ENCODE measurements around the gene SLMAP.
"Not testable (repeated sequence)": the region's sequence is repeated elsewhere in the genome, so short reads cannot be mapped to it uniquely, and the experiment has no call there.

Gene SLMAP

DNA sequence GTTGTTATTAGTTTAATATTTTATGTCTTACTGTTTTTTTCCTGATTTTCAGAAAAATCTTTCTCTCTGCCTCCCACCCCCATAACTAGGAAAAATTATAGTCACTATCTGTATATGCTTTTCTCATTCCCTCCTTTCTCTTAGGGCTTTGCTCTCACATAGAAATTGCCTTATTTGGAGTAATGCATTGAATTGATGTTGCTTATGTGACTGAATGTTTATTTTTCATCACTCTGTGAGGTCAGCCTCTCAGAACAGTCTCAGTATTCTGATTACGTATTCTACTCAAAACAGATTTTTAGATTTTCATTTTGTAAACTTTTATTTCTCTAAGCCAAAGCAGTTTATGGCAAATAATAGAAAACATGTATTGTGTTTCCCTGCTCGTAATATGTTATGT is 121.0 kb downstream of the SLMAP start:
- in situ Hi-C loops (cut with MboI; ENCODE audit: low sequenced_read_pairs): no loop called here

DNA sequence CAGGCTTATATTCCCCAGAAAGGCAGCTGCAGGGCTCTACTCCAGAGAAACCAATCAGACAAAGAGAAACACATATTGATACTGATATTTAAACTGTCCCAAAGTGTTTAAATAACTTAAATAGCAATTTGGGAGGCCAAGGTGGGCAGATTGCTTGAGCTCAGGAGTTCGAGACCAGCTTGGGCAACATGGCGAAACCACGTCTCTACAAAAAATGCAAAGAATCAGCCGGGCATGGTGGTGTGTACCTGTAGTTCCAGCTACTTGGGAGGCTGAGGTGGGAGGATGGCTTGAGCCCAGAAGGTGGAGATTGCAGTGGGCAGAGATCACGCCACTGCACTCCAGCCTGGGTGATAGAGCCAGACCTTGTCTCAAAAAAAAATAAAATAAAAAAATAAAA is 128.3 kb downstream of the SLMAP start:
- in situ Hi-C loops (cut with MboI; ENCODE audit: low sequenced_read_pairs): not testable (repeated sequence)

DNA sequence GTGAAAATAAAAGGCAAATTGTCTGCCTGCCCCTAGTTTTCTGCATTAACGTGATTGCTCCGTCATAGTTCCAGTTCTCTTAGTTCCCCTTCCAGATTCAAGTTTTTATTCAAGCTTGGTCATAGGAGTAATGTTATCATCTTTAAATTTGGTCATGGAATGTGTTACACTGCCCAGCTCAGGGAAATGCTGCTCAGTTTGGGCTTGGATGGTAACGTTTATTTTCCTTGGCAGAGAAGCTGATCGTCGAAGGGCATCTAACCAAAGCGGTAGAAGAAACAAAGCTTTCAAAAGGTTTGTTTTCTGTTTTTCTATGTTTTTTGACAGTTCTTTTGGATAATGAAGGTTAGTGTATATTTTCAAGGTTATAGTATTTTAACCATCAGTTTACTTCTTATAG is 133.7 kb downstream of the SLMAP start:
- in situ Hi-C loops (cut with MboI; ENCODE audit: low sequenced_read_pairs): no loop called here

DNA sequence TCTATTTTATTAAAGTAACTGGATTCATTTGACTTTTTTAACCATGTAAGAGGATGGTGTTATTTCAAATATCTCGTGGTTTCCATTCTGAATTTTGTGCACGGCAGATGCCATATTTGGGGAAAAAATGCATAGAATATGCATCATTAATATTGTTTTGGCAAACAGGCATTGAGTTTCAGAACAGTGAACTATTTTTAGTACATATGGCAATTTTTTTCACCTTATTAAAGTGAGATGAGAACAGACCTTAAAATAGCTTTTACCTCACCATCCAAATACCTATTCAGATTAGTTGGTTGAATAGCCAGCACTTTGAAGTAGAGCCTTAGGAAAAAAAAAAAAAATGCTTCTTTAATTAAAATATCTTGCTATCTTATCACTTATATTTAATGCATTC is 134.8 kb downstream of the SLMAP start:
- in situ Hi-C loops (cut with MboI; ENCODE audit: low sequenced_read_pairs): no loop called here

DNA sequence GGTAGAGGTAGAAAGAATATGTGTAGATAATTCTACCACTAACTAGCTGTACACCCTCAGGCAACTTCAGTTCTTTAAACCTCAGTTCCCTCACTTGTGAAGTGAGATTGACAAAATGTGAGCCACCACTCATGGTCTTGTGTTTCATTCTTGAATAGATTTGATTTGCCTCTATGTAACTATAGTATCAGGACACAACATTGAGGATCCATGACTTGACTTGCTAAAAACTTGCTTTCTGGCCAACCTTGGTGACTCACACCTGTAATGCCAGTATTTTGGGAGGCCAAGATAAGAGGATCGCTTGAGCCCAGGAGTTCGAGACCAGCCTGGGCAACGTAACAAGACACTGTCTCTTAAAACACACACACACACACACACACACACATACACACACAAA is 136.3 kb downstream of the SLMAP start:
- in situ Hi-C loops (cut with MboI; ENCODE audit: low sequenced_read_pairs): no loop called here

DNA sequence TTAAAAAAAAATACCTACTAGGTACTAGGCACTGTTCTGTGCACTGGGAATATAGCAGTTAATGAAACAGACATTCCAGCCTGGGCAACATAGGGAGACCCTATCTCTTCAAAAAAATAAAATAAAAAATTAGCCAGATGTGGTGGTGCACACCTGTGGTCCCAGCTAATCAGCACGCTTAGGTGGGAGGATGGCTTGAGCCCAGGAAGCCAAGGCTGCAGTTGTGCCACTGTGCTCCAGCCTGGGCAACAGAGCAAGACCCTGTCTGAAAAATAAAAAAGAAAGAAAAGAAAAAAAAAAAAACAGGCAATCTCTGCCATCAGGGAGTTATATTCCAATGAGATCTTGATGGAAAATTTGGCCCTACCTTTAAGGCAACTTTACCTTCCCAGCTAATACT is 137.0 kb downstream of the SLMAP start:
- in situ Hi-C loops (cut with MboI; ENCODE audit: low sequenced_read_pairs): no loop called here

DNA sequence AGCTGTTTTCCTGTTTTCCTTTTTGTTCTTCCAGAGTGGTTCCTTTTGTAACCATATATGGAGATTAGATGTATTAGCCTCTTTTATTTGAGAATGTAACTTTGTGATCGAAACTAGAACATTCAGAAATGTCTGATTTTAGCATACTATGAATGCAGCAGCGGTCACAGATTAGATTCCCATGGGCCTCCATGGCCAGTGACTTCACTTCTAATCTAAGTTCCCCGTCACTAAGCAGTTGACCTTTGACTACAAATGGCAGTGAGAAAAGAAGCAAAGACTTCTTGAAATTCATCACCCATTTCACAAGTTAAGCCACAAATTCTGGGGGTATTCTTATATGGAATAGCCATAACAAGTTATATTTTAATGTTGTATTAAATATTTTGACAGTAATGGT is 137.6 kb downstream of the SLMAP start:
- in situ Hi-C loops (cut with MboI; ENCODE audit: low sequenced_read_pairs): no loop called here

DNA sequence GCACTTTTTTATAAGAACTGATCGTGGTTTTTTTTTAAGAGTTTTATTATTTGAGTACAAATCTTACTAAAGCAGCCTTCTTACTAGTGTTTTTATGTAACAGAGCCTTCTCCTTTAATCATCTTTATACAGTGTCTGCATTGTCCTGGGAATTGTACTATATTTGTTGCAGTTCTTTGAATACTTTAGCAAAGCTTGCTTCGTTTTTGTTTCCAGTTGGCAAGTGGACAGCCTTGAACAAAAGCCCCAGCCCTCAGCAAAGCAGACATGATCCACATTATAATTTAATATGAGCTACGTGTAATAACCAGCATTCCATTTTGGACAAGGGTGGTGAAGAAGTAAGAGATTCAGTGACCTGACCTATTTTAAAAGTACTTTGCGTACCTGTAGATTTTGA is 139.9 kb downstream of the SLMAP start:
- in situ Hi-C loops (cut with MboI; ENCODE audit: low sequenced_read_pairs): no loop called here

DNA sequence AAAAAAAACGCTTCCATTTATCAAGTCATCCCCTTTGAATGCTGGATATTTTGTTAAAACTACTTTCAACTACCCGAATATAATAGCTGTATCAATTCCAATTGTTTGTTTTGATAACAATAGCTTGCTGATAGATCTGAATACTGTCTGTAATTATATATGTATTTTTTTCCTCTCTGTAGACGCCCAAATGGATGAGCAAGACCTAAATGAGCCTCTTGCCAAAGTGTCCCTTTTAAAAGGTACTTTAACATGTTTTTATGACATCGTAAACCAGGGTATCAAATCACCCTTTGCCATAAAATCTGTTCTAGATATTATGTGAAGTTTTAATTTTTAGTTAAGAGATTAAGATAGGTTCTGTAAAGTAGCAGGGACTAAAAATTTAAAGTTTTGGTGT is 140.6 kb downstream of the SLMAP start:
- in situ Hi-C loops (cut with MboI; ENCODE audit: low sequenced_read_pairs): no loop called here

DNA sequence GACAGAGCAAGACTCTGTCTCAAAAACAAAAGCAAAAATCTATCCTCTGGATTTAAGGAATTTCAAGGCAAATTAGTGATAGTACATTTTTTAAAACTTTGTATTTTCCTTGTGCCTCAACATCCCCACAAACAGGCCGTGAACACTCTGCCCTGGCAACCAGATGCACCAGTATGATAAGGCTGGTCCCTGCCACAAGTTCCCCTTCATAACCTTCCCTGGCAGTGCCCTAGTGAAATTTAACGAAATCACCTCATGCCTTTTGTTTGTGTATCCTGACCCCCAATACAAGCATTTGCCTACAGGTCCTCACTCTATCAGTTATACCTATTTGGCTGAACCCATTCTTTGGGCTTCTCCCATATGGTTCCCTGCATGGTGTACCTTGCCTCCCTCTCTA is 144.7 kb downstream of the SLMAP start:
- in situ Hi-C loops (cut with MboI; ENCODE audit: low sequenced_read_pairs): no loop called here

DNA sequence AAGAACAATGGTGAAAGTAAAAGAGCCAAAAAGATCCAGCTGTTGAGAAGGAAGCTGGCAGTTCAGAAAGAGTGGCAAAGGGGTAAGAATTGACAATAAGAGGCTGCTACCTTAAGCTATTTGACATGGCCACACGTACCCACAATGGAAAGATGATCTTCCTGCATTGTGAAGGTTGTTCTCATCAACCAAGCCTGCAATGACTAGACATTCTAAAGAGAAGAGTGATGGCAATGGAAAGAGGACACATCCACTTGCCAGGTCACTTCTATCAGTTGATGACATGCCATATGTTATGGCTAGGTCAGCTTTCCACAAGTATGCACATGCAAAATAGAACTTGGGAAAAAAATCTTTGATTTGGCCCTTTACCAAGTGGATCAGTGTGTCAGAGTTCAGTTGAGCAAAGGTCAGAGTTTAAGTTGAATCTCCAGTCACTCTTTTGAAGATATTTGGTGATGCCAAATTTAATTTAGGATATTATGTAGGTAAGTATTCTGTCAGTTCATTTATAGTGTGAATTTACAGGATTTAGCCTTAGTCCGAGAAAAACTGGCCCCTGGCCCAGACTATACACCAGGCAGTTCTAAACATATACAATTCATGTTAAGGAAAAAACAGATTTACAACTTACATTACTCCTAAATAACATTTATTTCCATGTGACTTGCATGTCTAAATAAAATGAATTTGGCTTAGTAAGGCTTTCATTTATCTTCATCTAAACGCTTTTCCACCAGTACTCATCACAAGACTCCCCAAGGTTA is 147.2 kb downstream of the SLMAP start:
- in situ Hi-C loops (cut with MboI; ENCODE audit: low sequenced_read_pairs): no loop called here

DNA sequence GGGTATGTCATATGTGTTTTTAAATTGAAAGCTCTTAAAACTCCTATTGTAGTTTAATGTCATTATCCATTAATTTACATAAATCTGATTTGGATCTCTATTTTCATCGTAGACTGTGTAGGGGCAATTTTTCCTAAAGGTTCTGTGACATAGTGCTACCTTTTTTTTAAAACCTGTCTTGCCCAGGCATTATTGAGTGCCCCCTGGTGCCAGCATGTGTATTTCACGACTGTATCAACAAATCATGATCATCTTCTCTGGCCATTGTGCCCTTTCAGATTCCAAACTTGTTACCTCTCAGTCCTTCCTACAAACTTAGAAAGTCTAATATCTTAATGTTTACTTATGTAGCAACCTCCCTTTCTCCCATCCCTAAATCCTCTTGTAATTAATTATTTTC is 154.9 kb downstream of the SLMAP start:
- in situ Hi-C loops (cut with MboI; ENCODE audit: low sequenced_read_pairs): no loop called here

DNA sequence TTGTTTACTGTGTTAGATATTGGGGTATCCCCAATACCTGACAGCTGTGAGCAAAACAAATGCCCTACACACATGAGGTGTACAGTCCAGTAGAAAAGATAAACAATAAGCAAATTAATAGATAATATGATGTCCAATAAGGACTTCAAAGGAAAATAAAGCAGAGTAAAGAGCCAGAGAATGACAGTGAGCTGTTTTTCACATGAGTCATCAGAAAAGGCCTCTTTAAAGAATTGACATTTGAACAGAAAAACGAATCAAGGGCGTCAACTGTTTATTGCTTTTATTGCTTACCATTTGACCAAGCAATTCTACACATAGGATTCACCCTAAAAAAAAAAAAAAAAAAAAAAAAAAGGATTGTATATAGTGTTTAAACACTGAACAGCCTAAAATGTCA is 155.5 kb downstream of the SLMAP start:
- in situ Hi-C loops (cut with MboI; ENCODE audit: low sequenced_read_pairs): no loop called here

DNA sequence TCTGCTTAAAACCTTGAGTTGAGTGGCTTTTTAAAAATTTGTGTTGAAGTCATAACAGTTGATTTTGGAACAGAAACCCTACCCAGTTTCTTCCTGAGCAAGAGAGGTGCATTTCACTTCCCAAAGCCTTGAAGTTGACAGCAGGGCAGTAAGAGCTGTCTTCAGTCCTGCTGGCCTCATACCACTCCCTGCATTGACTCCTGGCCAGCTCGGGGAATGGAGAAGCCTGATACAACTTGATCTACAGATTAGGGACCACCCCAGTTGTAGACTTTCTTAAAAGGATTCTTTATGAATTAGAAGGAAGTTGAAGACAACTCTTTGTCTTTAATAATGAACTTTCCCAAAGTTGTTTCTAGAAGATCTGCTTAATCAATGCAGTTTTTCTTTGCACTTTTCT is 161.5 kb downstream of the SLMAP start:
- in situ Hi-C loops (cut with MboI; ENCODE audit: low sequenced_read_pairs): no loop called here

DNA sequence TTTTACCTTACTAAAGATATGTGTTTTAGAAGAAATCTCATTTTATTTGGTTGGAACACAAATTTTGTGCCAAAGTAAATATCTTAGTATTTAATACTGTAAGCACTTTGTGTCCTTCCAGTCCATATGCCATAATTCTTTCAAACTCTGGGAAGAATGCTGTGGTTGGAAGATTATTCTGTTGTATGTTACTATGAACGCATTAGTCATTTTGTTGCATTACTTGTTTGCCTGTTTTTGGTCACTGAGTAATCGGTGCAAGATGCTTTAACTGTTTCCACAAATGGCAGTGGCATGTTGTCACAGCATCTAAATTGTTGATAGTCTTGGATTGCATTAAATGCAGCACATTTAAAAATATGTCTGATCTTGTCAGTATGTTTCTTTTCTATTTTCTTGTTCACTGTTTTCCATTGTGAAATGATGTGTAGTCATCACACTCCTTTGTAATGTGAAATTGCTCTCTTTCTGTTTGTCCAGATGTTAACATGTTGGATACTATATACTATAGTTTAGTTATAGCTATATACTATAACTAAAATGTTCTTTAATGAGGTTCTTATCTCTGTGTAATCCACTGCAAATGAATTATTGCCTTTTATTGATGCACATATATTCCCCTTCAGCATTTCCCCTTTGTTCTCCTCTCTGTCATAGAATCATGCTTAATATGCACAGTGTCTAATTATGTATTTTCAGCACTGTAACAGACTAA is 162.2 kb downstream of the SLMAP start:
- in situ Hi-C loops (cut with MboI; ENCODE audit: low sequenced_read_pairs): no loop called here

DNA sequence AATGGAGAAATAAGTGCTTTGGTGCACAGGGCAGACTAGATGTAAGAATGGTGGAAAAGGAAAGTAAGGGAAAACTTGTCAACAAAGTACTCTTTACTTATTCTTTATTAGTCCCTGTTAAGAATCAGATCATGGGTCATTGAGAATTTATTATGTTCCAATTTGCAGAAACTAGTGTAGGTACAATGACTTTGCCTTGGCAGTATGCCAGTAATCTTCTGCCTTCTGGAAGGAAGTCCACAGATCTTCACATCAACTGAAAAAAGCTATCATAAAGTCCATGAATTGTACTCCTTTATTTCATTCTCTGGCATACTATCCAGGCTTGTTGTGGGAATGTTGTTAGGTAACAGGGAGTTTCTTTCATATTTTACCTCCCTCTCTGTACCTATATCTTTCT is 163.9 kb downstream of the SLMAP start:
- in situ Hi-C loops (cut with MboI; ENCODE audit: low sequenced_read_pairs): no loop called here

DNA sequence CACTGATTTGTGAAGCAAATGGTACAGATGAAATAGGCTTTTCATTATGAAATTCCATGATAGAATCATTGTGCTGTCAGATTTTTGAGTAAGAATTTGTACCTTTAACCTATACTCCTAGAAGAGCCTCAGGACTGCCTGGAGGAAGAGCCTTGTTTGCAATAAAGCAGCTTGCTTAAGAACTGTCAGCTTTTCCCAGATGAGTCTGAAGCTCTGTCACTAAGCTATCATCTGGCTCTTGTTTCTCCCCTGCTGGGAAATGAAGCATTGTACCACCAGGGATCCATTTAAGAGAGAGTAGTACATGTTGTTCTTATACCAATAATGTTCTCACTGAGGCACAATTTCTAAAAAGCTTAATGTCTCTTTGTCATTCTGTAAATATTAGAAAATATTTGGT is 167.0 kb downstream of the SLMAP start:
- in situ Hi-C loops (cut with MboI; ENCODE audit: low sequenced_read_pairs): no loop called here

DNA sequence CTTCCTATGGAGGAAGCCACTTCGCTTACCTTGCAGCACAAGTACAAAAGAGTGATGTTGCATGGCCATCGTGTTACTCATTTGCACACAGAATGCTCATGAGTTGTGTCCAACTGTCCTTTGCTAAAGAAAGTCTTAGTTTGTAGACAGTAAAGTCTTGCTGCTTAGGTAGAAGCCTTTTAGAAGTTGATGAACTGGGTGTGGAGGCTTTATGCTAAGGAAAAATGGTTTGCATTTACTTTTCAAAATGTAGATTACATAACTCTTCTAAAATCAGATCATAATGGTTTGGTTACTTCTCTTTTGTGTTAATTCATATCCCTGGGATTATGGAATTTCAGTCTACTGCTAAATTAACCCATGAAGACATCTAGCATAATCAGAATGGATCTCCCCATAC is 167.6 kb downstream of the SLMAP start:
- in situ Hi-C loops (cut with MboI; ENCODE audit: low sequenced_read_pairs): no loop called here

DNA sequence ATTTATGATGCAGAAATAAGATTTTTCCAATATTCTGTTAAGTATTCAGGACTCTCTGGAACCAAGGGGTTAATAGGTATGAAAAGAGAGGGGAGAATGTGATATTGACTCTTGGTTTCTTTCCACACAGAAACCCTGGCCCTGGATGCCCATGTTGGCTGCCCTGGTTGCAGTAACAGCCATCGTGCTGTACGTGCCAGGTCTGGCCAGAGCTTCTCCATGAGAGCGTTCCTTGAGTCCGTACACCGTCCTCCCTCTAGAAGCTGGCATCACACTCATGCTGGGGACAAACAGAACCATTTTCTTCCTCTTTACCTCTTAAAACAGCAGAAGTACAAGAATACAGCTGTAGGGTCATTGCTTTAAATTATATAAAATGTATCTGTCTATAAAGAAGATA is 171.1 kb downstream of the SLMAP start:
- in situ Hi-C loops (cut with MboI; ENCODE audit: low sequenced_read_pairs): no loop called here

DNA sequence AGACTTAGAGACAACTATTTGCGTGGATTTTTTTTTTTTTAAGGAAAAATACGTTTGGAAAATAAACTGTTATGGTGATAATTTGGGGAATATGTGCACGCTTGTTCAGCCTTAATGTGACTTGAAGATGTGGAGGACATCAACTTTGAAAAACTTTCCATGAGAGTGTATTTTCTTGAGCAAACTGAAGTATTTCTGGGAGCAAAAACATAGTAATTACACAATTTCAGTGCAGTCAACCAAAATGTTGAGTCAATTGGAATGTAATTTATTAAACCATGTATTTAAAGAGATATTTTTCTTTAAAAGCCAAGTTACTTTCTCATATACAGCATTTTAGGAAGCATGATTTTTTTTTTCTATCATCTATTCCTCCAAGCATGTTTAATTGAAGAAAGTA is 171.8 kb downstream of the SLMAP start:
- in situ Hi-C loops (cut with MboI; ENCODE audit: low sequenced_read_pairs): no loop called here

DNA sequence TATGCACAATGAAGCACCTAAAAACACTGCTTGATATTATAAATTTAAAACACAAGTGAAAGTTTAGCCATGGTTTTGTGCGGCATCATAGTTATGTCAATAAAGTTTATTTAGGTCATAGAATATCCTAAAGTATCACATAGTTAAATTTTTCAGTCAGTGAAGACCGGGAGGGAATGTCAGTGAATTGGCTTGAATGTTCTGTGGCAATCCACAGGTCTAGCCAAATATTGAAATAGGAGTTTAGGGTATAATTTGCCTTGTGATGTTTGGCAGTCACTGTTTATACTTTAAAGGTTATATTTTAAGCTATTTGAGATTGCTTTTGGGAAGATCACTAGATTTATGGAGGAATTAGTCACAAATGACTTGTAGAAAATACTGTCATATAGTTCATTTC is 172.4 kb downstream of the SLMAP start:
- in situ Hi-C loops (cut with MboI; ENCODE audit: low sequenced_read_pairs): no loop called here

DNA sequence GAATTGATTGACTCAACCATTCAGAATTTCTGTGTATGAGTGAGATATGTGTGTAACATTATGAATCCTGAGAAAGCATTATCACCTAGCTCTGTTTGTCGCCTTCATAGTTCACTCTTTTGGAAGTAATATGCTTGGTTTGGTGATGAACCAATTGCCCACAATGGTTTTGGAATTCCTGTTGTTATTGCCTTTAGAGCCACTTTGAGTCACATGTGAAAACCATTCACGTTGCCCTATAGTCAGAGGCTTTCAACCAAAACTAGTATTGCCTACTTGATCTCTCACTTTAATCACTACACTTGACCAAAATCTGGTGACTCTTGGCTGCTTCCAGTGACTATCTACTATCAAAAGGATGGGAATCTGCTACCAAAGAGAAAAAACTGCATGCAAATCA is 173.9 kb downstream of the SLMAP start:
- in situ Hi-C loops (cut with MboI; ENCODE audit: low sequenced_read_pairs): no loop called here

DNA sequence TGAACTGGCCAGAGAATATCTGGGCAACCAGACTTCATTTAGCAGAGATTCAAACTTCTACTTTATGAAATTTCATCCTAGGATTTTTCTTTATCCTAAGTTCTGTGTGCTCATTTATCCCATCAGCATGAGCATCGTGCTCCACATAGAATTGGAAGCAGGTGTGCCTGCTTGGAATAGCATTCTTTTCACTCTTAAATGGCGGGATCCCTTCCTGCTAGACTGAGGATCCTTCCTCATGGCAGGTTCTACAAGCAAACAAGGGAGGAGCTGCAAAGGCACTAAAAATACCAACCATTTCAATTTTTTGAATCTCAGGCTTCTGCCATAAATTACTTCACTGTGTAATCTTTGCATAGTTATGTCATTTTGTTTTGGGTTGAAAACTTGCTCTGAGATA is 177.5 kb downstream of the SLMAP start:
- in situ Hi-C loops (cut with MboI; ENCODE audit: low sequenced_read_pairs): no loop called here

All from HL-60/S4 (cell line).